IPS DF 4.7 (cell line): Measurements from ENCODE around the gene IRF9.

Experiments
- DNase-seq: peaks from one replicate; pipeline ENCODE4 v3.0.0-alpha.2; 2013; ENCODE audit warnings: low spot score; ENCODE audit errors: extremely low read depth

Gene IRF9

DNA sequence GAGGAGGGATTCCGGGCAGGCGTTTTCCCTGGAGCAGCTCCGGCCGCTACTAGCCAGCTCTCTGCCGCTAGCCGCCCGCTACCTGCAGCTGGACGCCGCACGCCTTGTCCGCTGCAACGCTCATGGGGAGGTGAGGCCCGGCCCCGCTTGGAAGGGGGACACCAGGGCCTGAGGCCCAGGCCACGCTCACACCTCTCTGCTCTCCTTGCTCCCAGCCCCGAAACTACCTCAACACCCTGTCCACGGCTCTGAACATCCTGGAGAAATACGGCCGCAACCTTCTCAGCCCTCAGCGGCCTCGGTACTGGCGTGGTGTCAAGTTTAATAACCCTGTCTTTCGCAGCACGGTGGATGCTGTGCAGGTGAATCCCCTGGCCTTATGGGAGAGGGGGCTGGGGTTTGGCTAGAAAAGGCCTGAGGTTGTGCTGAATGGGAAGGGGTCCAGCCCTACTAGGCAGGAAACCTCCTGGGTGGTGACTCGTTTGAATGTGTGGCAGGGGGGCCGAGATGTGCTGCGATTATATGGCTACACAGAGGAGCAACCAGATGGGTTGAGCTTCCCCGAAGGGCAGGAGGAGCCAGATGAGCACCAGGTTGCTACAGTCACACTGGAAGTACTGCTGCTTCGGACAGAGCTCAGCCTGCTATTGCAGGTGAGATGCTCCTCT lies 13.2 kb upstream of the IRF9 start:
- no peak for DNase-seq

DNA sequence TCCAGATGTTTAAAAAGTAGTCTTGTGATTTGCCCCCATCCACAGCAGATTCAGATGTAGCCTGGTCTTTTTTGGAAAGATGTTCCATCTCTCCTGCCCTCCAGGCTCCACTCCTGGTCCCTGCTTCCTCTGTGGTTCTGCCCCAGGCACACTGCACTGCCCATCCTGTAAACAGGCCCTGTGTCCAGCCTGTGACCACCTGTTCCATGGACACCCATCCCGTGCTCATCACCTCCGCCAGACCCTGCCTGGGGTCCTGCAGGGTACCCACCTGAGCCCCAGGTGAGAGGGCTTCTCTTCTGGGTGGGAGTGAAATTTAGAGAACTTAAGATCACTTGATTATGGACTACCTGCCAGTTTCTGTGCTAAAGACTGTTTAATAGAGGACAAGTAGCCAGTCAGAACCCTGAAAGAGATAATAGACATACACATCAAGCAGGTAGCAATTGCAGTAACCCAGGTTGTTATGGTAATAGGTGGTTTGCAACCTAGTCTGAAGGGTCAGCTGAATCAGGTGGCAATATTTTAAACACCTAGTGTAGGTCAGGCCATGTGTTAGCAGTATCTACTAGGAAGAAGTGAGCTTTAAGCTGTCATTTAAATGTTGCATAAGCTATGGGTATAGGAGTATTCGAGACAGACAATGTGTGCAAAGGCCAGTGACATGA lies 11.6 kb upstream of the IRF9 start:
- DNase-seq: no peak

DNA sequence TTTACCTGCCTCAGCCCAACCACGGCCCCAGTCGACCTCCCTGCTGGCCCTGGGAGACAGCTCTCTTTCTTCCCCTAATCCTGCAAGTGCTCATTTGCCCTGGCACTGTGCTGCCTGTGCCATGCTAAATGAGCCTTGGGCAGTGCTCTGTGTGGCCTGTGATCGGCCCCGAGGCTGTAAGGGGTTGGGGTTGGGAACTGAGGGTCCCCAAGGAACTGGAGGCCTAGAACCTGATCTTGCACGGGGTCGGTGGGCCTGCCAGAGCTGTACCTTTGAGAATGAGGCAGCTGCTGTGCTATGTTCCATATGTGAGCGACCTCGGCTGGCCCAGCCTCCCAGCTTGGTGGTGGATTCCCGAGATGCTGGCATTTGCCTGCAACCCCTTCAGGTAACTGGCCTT lies 11.0 kb upstream of the IRF9 start:
- DNase-seq: no peak

DNA sequence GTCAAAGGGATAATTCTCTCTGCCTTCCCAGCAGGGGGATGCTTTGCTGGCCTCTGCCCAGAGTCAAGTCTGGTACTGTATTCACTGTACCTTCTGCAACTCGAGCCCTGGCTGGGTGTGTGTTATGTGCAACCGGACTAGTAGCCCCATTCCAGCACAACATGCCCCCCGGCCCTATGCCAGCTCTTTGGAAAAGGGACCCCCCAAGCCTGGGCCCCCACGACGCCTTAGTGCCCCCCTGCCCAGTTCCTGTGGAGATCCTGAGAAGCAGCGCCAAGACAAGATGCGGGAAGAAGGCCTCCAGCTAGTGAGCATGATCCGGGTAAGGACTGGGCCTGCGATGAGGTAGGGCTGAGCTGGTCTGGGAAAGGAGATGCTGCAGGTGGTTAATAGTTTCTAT lies 10.5 kb upstream of the IRF9 start:
- DNase-seq: no peak

DNA sequence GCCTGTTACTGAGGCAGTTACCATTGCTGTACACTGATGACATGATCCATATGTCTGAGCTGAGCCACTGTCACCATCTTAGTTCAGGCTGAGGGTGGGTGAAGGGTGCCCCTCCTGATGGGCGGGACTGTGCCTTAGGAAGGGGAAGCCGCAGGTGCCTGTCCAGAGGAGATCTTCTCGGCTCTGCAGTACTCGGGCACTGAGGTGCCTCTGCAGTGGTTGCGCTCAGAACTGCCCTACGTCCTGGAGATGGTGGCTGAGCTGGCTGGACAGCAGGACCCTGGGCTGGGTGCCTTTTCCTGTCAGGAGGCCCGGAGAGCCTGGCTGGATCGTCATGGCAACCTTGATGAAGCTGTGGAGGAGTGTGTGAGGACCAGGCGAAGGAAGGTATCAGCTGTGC lies 10.1 kb upstream of the IRF9 start:
- DNase-seq: no peak

DNA sequence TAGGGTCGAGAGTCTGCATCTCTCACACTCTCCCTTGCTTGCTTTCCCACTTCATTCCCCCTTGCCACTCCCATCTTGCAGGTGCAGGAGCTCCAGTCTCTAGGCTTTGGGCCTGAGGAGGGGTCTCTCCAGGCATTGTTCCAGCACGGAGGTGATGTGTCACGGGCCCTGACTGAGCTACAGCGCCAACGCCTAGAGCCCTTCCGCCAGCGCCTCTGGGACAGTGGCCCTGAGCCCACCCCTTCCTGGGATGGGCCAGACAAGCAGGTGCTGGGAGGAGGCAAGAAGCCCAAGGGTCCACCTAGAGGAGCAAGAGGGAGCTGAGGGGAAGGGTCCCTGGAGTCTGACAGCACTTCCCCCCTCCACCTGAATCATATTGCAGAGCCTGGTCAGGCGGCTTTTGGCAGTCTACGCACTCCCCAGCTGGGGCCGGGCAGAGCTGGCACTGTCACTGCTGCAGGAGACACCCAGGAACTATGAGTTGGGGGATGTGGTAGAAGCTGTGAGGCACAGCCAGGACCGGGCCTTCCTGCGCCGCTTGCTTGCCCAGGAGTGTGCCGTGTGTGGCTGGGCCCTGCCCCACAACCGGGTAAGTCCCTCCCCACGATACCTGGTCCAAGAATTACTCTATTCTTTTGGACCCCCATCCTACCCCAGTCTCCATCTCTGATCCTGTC lies 9.5 kb upstream of the IRF9 start:
- DNase-seq: no peak

DNA sequence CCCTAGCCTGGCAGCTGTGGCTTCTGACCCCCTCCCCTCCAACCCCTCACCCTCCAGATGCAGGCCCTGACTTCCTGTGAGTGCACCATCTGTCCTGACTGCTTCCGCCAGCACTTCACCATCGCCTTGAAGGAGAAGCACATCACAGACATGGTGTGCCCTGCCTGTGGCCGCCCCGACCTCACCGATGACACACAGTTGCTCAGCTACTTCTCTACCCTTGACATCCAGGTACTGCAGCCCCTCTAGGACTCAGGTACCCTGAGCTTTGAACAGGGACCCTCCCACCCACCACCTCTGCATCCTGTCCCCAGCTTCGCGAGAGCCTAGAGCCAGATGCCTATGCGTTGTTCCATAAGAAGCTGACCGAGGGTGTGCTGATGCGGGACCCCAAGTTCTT lies 6.0 kb upstream of the IRF9 start:
- no peak for DNase-seq

DNA sequence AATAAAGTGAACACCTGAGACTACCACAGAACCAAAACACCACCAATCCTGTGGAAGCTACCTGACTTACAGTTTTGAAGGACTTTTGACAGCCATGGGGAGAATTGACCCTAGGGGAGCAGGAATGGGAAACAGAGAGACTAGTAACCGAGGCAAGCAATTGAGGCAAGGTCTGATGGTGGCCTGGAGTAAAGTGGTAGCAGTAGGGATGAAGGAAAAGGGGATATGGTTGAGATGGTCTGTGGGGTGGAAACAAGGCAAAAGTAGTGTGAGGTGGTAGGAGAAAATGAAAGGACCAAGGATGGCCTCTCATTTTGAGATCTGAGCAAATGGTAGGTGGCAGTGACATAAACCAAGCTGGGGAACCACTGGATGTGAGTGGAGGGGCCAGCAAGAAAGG lies 4.2 kb upstream of the IRF9 start:
- DNase-seq: no peak

DNA sequence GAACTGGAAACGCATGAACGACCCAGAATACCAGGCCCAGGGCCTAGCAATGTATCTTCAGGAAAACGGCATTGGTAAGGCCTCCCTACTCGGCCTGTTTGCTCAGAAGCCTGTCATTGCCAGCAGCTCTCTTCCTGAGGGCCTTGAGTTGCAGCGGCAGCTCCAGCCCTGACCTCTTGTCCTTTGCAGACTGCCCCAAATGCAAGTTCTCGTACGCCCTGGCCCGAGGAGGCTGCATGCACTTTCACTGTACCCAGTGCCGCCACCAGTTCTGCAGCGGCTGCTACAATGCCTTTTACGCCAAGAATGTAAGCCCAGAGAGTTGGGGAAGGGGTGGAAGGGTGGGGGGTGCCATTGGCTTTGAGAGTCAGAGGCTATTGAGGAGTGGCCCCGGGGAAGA lies 3.7 kb upstream of the IRF9 start:
- no peak for DNase-seq

DNA sequence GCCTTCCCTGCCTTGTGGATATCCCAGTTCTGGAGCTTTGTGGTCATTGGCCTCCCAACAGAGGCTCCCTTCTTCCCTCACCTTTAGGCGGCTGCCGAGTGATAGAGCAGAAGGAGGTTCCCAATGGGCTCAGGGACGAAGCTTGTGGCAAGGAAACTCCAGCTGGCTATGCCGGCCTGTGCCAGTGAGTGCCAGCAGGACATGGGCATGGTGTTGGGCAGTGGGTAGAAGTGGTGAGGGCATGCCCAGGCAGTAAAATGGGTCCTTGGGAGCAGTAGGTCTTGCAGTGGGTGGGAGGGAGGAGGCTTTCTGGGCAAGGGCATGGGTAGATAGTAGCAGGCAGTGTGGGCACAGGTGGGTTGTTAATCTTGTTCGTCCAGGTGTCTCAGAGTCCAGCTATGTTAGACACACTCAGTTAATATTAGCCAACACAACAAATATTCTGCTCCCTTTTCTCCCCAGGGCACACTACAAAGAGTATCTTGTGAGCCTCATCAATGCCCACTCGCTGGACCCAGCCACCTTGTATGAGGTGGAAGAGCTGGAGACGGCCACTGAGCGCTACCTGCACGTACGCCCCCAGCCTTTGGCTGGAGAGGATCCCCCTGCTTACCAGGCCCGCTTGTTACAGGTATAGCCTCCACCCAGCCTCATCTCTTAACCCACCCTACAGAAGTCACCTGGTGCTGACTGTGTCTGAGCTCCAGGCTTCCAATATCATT lies 1.1 kb upstream of the IRF9 start:
- no peak for DNase-seq

DNA sequence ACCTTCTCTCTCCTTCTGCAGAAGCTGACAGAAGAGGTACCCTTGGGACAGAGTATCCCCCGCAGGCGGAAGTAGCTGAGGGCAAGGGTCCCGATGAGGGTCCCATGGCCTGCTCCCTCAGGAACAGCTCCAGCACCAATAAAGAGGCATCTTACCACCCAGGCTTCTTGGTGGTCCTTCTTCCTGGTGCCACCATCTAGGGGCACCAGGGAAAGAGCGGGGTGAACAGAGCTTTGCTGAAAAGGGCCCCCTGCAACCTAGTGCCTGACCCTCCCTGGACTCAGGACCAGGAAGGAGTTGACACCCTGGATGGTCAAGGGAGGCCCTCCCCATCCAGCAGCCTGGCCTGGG lies 591 bp upstream of the IRF9 start:
- no peak for DNase-seq

DNA sequence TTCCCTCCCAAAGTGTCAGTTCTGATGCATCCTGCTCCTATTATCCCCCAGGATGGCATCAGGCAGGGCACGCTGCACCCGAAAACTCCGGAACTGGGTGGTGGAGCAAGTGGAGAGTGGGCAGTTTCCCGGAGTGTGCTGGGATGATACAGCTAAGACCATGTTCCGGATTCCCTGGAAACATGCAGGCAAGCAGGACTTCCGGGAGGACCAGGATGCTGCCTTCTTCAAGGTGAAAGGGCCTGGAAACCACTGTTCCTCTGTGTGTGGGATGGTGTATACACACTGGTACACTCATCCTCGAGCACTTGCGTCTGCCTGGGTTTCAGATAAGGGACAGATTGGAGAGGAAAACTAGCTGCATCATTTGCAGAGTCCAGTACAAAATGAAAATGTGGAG lies 1.0 kb downstream of the IRF9 start:
- DNase-seq: no peak

DNA sequence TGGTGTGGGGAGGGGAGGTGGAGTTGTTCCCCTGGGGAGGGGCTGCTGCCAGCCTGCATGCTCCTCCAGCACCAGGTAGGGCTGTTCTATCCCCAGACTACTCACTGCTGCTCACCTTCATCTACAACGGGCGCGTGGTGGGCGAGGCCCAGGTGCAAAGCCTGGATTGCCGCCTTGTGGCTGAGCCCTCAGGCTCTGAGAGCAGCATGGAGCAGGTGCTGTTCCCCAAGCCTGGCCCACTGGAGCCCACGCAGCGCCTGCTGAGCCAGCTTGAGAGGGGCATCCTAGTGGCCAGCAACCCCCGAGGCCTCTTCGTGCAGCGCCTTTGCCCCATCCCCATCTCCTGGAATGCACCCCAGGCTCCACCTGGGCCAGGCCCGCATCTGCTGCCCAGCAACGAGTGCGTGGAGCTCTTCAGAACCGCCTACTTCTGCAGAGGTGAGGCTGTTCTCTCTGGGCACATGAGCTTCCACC lies 3.5 kb downstream of the IRF9 start:
- DNase-seq: no peak

DNA sequence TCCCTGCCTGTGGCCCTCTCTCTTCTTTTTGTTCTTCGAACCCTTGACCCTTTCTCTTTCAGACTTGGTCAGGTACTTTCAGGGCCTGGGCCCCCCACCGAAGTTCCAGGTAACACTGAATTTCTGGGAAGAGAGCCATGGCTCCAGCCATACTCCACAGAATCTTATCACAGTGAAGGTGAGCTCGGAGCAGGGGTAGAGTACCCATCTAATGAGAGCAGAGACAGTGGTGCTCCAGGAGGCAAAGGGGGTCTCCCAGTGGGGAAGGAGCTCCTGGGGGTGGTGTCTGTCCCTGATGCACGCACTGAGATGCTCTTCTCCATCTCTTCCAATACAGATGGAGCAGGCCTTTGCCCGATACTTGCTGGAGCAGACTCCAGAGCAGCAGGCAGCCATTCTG lies 4.7 kb downstream of the IRF9 start:
- DNase-seq: no peak

DNA sequence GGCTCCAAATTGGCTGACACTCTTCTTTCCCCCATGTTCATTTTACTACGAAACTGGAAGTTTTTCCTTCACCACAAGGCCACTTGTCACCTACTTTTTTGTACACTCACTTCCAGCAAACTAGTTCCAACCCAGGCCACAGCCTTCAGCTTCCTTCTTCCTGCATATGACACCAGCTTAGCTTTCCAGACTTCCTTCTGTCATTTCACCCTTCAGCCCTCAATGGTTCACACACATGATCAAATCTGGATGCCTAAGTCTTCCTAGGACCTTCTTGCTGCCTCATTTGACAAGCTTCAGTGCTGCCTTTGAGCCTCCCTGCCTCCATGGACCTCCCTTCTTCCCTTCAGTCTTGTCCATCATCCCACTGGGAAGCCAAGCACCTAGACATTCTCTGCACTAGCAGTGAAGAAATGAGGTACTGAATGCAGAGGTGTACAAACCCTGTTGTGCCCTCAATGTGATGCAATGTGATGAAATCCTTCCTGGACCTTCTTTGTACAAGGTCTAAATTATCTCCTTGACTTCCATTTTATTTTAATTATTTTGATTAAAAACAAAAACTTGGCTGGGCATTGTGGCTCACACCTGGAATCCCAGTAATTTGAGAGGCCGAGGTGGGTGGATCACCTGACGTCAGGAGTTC lies 6.5 kb downstream of the IRF9 start:
- DNase-seq: no peak

DNA sequence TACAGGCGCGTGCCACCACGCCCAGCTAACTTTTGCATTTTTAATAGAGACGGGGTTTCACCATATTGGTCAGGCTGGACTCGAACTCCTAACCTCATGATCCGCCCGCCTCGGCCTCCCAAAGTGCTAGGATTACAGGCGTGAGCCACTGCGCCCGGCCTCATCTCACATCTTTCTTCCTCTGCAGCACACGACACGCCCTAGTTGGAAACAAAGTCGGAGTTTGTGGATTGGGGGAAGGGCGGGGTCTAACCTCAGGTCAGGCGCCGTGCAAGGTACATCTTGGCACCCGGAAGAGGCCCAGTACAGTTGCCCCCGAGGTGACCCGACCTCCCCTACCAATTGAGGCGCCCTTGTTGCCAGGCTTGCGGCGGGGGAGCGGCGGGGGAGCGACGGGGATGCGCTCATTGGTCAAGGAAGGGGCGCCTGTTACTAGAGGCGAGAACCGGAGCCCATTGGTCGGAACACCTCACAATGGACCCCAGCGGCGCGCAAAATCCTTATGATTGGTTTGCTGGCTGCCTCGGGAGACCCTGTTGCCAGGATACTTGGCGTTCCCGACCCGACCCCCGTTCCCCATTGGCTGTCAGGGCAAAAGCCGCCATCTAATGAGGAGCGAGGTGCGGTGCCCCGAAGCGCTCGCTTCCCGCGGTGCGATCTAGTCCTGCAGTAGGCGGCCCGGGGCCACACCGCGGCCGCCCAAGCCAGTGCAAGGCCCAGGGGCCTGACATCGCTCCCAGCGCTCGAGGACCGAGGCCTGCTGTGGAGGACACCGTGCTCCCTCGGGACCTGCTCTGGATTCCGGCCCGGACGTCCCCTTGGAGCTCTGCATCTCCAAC lies 10.6 kb downstream of the IRF9 start, which contains the start of gene REC8:
Gene REC8 (plus strand): TSS at position 659 of the 839 bp plus-strand sequence. CDS start 473 bp downstream, outside the sequence.
- DNase-seq: no peak

DNA sequence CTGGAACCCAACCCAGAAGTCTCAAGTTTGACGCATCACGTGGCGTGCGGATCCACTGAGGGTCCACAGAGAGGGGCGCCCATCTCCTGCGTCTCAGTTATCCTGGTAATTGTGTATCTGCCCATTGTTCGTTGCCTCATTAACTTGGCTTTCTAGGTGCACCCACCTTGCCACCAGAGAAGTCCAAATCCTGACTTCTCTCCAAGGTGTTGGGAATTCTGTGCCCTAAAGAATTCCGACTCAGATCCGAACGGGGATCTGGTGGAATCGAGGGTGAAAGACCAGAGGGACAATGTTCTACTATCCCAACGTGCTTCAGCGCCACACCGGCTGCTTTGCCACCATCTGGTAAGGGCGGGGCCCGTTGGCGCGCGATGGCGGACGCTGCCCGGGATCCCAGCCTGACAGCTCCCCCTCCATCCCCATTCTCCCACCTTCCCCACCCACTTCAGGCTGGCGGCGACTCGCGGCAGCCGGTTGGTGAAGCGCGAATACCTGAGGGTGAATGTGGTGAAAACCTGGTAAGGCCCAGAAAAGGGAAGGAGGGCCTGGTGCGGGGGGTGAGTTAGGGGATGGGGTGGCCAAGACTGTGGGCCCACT lies 11.3 kb downstream of the IRF9 start:
- no peak for DNase-seq

DNA sequence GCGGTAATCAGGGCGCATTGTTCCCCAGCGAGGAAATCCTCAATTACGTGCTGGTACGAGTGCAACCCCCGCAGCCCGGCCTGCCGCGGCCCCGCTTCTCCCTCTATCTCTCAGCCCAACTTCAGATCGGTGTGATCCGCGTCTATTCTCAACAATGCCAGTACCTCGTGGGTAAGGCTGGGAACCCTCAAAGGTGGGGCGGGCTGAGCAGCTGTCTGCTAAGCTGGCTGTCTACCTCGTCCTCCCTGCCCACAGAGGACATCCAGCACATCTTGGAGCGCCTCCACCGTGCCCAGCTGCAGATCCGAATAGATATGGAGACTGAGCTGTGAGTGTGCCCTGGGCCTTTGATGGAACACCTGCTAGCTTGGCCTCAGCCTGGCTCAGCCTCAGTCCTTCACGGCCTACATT lies 11.8 kb downstream of the IRF9 start:
- no peak for DNase-seq

DNA sequence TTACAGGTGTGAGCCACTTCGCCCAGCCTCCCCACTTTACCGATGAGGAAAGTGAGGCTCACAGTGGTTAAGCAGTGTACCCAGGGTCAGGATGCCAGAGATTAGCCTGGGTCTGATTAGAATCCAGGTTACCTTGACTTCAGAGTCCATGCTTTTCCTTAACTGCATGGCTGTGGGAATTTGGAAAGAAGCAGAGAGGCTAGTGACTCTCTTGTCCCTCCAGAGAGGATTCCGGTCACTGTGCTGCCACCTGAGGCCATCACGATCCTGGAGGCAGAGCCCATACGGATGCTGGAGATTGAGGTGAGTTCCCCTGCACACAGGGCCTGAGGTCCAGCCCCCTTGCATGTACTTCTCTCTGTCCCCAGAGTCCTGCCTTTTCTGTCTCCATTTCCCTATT lies 15.5 kb downstream of the IRF9 start:
- no peak for DNase-seq
